HepG2 (cell line): ENCODE data around the gene RPUSD3. TPM values are rescaled to one million over a fixed set of nuclear protein-coding genes. Genes with fewer than 3 reads are reported as not detected.

ENCODE experiments used
- ATF5 ChIP-seq: sonication (generic); formaldehyde crosslinking; IDR thresholded peaks from 2 replicates; pipeline ENCODE4 v1.4.0; 2020; ENCODE audit warnings: mild to moderate bottlenecking, low read depth, missing genetic modification reagents
- ATF7-NPFF ChIP-seq: sonication (generic); formaldehyde crosslinking; IDR thresholded peaks from 2 replicates; pipeline ENCODE4 v1.8.1; 2023; ENCODE audit warnings: mild to moderate bottlenecking, low read depth, missing genetic modification reagents, moderate library complexity
- CBX5 ChIP-seq: sonication (generic); formaldehyde crosslinking; IDR thresholded peaks from 2 replicates; pipeline ENCODE4 v1.4.0; 2020; ENCODE audit warnings: missing genetic modification reagents, borderline replicate concordance
- CCDC6 ChIP-seq: sonication (generic); formaldehyde crosslinking; IDR thresholded peaks from 2 replicates; pipeline ENCODE4 v1.8.1; 2022; ENCODE audit warnings: mild to moderate bottlenecking, missing genetic modification reagents, moderate library complexity
- CREB1 ChIP-seq, 2 experiments: fragments of 450-650 bp in 1 of 2; IDR thresholded peaks; 2 replicates each; pipeline ENCODE4 v1.6.1; 2016 to 2017; ENCODE audit warnings: control low read depth in 1 of 2, mild to moderate bottlenecking in 1 of 2, missing compliant biosample characterization in 1 of 2, missing genetic modification characterization in 1 of 2
- FOXA1 ChIP-seq, 2 experiments: fragments of 450-650 bp in 1 of 2; sonication (generic) in 1 of 2; formaldehyde crosslinking in 1 of 2; IDR thresholded peaks; 2 replicates each; pipeline versions ENCODE4 v1.4.0 to v1.6.1; 2016 to 2020; ENCODE audit warnings: missing genetic modification reagents in 1 of 2
- GTF3A ChIP-seq: sonication (generic); formaldehyde crosslinking; conservative IDR thresholded peaks from 2 replicates; pipeline ENCODE4 v1.4.0; 2020; ENCODE audit warnings: mild to moderate bottlenecking, missing genetic modification reagents
- HNF4G ChIP-seq, 2 experiments: sonication (generic) in 1 of 2; formaldehyde crosslinking in 1 of 2; IDR thresholded peaks; 2 replicates each; pipeline versions ENCODE4 v1.4.0 to v1.6.1; 2011 to 2020; ENCODE audit warnings: borderline replicate concordance in 2 of 2, low read depth in 2 of 2, mild to moderate bottlenecking in 2 of 2, low read length in 1 of 2, missing genetic modification reagents in 1 of 2, moderate library complexity in 1 of 2
- HNRNPLL ChIP-seq: fragments of 200-400 bp; formaldehyde crosslinking; IDR thresholded peaks from 2 replicates; pipeline ENCODE4 v1.6.1; 2017; ENCODE audit warnings: mild to moderate bottlenecking, low read depth, low read length; ENCODE audit not compliant: poor library complexity, severe bottlenecking
- IRF9 ChIP-seq: sonication (generic); formaldehyde crosslinking; IDR thresholded peaks from 2 replicates; pipeline ENCODE4 v1.8.0; 2022; ENCODE audit warnings: missing genetic modification reagents, mild to moderate bottlenecking, borderline replicate concordance
- KLF16 ChIP-seq, 2 experiments: sonication (generic) in 1 of 2; formaldehyde crosslinking in 1 of 2; IDR thresholded peaks; 2 replicates each; pipeline versions ENCODE4 v1.6.1 to v1.8.0; 2016 to 2023; ENCODE audit warnings: missing genetic modification reagents in 2 of 2, missing compliant biosample characterization in 1 of 2
- KMT2A ChIP-seq: sonication (generic); formaldehyde crosslinking; IDR thresholded peaks from 2 replicates; pipeline ENCODE4 v1.4.0; 2020; ENCODE audit warnings: missing genetic modification reagents
- PATZ1 ChIP-seq: sonication (generic); formaldehyde crosslinking; IDR thresholded peaks from 2 replicates; pipeline ENCODE4 v1.4.0; 2020; ENCODE audit warnings: missing genetic modification reagents
- SALL2 ChIP-seq: sonication (generic); formaldehyde crosslinking; IDR thresholded peaks from 2 replicates; pipeline ENCODE4 v1.8.1; 2023; ENCODE audit warnings: mild to moderate bottlenecking, missing genetic modification reagents, inconsistent platforms
- TOE1 ChIP-seq: sonication (generic); formaldehyde crosslinking; IDR thresholded peaks from 2 replicates; pipeline ENCODE4 v1.4.0; 2020; ENCODE audit warnings: mild to moderate bottlenecking, missing genetic modification reagents
- ZBTB42 ChIP-seq: sonication (generic); formaldehyde crosslinking; IDR thresholded peaks from 2 replicates; pipeline ENCODE4 v1.5.0; 2020; ENCODE audit warnings: mild to moderate bottlenecking, missing genetic modification reagents
- ZNF143 ChIP-seq: sonication (generic); formaldehyde crosslinking; IDR thresholded peaks from 2 replicates; pipeline ENCODE4 v1.4.0; 2020; ENCODE audit warnings: missing genetic modification reagents
- ZNF335 ChIP-seq: sonication (generic); formaldehyde crosslinking; IDR thresholded peaks from 2 replicates; pipeline ENCODE4 v1.4.0; 2020; ENCODE audit warnings: missing genetic modification reagents
- ZNF468 ChIP-seq: sonication (generic); formaldehyde crosslinking; IDR thresholded peaks from 2 replicates; pipeline ENCODE4 v1.8.0; 2022; ENCODE audit warnings: mild to moderate bottlenecking, moderate library complexity, missing genetic modification reagents
- ZNF772 ChIP-seq: sonication (generic); formaldehyde crosslinking; IDR thresholded peaks from 2 replicates; pipeline ENCODE4 v1.5.0; 2020; ENCODE audit warnings: mild to moderate bottlenecking, missing genetic modification reagents
- ZNF792 ChIP-seq: IDR thresholded peaks from 2 replicates; pipeline ENCODE4 v1.6.1; 2016
- ZNF839 ChIP-seq: sonication (generic); formaldehyde crosslinking; IDR thresholded peaks from 2 replicates; pipeline ENCODE4 v1.4.0; 2020; ENCODE audit warnings: missing genetic modification reagents, mild to moderate bottlenecking, borderline replicate concordance
- ZSCAN25 ChIP-seq: sonication (generic); formaldehyde crosslinking; IDR thresholded peaks from 2 replicates; pipeline ENCODE4 v1.8.0; 2022; ENCODE audit warnings: mild to moderate bottlenecking, missing genetic modification reagents
- polyA plus RNA-seq, 8 experiments: library from polyadenylated mRNA; depleted of rRNA in 3 of 8; stranded (reverse) in 7 of 8; unstranded in 1 of 8; fragments of >200 nt; fragmentation: Illumina TruSeq in 4 of 8; extraction: Trizol in 4 of 8; gene quantifications; 2 replicates each; pipeline versions ENCODE4 v1.2.1 to v1.2.3, GENCODE V29; 2011 to 2016; ENCODE audit warnings: low read depth in 4 of 8, missing spikeins in 1 of 8, mixed read lengths in 1 of 8; ENCODE audit not compliant: insufficient read depth in 1 of 8
- total RNA-seq, 5 experiments: library from RNA; depleted of rRNA; stranded (reverse); fragments of >200 nt; fragmentation: Illumina TruSeq; extraction: Trizol; gene quantifications; 2 replicates each; pipeline ENCODE4 v1.2.3, GENCODE V29; 2016; ENCODE audit warnings: low read depth in 1 of 5
- TF ChIP-seq, protein P1 (sequence below): IDR thresholded peaks from 2 replicates; pipeline ENCODE4 v1.6.1; 2016; ENCODE audit warnings: mild to moderate bottlenecking, missing biosample characterization, missing genetic modification reagents
- TF ChIP-seq, protein P2 (sequence below): sonication (generic); formaldehyde crosslinking; IDR thresholded peaks from 2 replicates; pipeline ENCODE4 v1.8.1; 2023; ENCODE audit warnings: mild to moderate bottlenecking, missing genetic modification reagents, borderline replicate concordance

The RPUSD3 gene
- total and polyA plus RNA-seq, 2 of the 13 experiments (the other 11 are each of a cell fraction or from before 2014, with no cell fraction given): 32.1 to 48.7 TPM

GRCh38 chr3:9862391-9863057 is 18.7 kb upstream of the RPUSD3 start (continued):
- TF ChIP-seq HNF4G (IDR thresholded peaks at IDR 0.05; ENCODE audit: borderline replicate concordance, low read depth, low read length): no peak
- TF ChIP-seq HNF4G (CRISPR knock-in tag; IDR thresholded peaks at IDR 0.05; ENCODE audit: borderline replicate concordance, low read depth): no peak; the same call in 1 of the 2 replicates
- TF ChIP-seq GTF3A (CRISPR knock-in tag): no peak
- peak; percentile 70 for TF ChIP-seq HNRNPLL
- TF ChIP-seq TOE1 (CRISPR knock-in tag): no peak
- 0 out of 2 replicates have a peak, but pooled peaks have one; percentile 18 for TF ChIP-seq ZNF839 (CRISPR knock-in tag)
- no peak for TF ChIP-seq FOXA1 (IDR thresholded peaks at IDR 0.05)
- TF ChIP-seq FOXA1 (CRISPR knock-in tag; IDR thresholded peaks at IDR 0.05): no peak
- TF ChIP-seq CREB1 (IDR thresholded peaks at IDR 0.05): no peak
- TF ChIP-seq CREB1 (CRISPR knock-in tag; IDR thresholded peaks at IDR 0.05): no peak
- 0 out of 2 replicates have a peak, but pooled peaks have one; percentile 23 for TF ChIP-seq ZNF792
- TF ChIP-seq ATF5 (CRISPR knock-in tag): no peak
- TF ChIP-seq IRF9 (CRISPR knock-in tag): peak; percentile 58; the same call in 1 of the 2 replicates
- TF ChIP-seq ZBTB42: 0 out of 2 replicates have a peak, but pooled peaks have one; percentile 55
- peak; percentile 64; the same call in 1 of the 2 replicates for TF ChIP-seq SALL2 (CRISPR knock-in tag)
- peak; percentile 64 for TF ChIP-seq PATZ1 (CRISPR knock-in tag)
- no peak for TF ChIP-seq ZNF335
- peak; percentile 91 for TF ChIP-seq ZSCAN25 (CRISPR knock-in tag)
- no peak for TF ChIP-seq ZNF143 (CRISPR knock-in tag)
- TF ChIP-seq, protein P1, sequence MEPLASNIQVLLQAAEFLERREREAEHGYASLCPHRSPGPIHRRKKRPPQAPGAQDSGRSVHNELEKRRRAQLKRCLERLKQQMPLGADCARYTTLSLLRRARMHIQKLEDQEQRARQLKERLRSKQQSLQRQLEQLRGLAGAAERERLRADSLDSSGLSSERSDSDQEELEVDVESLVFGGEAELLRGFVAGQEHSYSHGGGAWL: no peak
- no peak for TF ChIP-seq CBX5 (CRISPR knock-in tag)
- 0 out of 2 replicates have a peak, but pooled peaks have one; percentile 71 for TF ChIP-seq CCDC6 (CRISPR knock-in tag)
- TF ChIP-seq ZNF468 (CRISPR knock-in tag): no peak
- peak in 1 of 2 experiments; percentile 71; a peak in 1 of 4 replicates for TF ChIP-seq KLF16 (CRISPR knock-in tag; IDR thresholded peaks at IDR 0.05)
- TF ChIP-seq, protein P2, sequence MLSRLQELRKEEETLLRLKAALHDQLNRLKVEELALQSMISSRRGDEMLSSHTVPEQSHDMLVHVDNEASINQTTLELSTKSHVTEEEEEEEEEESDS: no peak
- peak; percentile 78; the same call in 1 of the 2 replicates for TF ChIP-seq KMT2A (CRISPR knock-in tag)
- peak; percentile 34; the same call in 1 of the 2 replicates for TF ChIP-seq ZNF772 (CRISPR knock-in tag)
- peak; percentile 55; the same call in 1 of the 2 replicates for TF ChIP-seq ATF7-NPFF (CRISPR knock-in tag)
